ENCODE results near the gene TNNC1.

TNNC1 gene

DNA sequence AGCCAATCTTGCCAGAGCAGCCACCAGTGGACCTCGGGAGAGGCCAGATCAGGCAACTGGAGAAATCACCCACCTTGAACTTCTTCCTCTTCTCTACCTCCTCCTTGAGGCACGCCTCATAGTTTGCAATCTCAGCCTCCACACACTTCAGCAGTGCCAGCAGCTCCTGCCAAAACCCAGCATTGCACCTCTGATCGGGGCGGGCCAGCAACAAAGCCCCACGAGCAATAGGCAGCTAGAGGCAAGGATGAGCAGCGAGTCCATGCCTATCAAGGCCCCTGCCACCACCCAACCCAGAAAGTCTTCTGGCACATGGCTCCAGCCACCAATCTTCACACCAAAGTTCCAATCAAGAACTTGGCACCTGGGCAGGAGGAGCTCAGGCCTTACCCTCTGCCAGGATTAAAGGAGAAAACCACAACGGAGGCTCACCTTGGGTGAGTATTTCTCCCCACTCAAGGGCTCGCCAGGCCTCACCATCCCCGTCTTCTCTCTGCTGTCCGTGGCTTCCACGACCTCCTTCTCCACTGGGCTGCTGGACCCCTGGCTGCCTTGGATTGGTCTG lies 51.1 kb downstream of the TNNC1 start:
- no peak for DNase-seq (ENCODE audit: low spot score)
- Histone ChIP-seq H3K4me3 (no peak overlapping the region), H3K27ac (no peak overlapping the region)
- TF ChIP-seq, protein P1, sequence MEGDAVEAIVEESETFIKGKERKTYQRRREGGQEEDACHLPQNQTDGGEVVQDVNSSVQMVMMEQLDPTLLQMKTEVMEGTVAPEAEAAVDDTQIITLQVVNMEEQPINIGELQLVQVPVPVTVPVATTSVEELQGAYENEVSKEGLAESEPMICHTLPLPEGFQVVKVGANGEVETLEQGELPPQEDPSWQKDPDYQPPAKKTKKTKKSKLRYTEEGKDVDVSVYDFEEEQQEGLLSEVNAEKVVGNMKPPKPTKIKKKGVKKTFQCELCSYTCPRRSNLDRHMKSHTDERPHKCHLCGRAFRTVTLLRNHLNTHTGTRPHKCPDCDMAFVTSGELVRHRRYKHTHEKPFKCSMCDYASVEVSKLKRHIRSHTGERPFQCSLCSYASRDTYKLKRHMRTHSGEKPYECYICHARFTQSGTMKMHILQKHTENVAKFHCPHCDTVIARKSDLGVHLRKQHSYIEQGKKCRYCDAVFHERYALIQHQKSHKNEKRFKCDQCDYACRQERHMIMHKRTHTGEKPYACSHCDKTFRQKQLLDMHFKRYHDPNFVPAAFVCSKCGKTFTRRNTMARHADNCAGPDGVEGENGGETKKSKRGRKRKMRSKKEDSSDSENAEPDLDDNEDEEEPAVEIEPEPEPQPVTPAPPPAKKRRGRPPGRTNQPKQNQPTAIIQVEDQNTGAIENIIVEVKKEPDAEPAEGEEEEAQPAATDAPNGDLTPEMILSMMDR (IDR thresholded peaks at IDR 0.05), result no peak

DNA sequence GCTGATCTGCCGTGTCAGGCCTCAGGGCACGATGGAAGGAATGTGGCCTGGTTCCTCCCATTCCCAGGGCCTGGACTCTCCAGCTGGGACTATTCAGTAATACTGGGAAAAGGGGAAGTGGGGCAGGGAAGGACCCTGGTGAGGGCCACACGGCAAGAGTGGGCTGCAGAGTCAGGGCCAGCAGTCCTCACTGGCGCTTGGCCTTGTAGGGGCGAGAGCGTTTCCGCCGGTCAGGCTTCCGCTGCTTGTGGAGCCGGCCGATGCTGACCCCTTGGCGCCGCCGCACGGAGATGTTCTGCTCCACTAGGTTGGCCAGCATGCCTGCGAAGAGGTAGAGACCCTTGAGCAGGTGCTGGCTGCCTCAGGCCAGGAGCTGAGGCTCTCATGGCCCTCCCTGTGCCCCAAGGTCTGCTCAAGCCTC lies 51.7 kb downstream of the TNNC1 start:
- Histone ChIP-seq H3K4me3 (no peak overlapping the region), H3K27ac (no peak overlapping the region)
- DNase-seq (ENCODE audit: low spot score), result no peak
- TF ChIP-seq, protein P1 (IDR thresholded peaks at IDR 0.05), result no peak

DNA sequence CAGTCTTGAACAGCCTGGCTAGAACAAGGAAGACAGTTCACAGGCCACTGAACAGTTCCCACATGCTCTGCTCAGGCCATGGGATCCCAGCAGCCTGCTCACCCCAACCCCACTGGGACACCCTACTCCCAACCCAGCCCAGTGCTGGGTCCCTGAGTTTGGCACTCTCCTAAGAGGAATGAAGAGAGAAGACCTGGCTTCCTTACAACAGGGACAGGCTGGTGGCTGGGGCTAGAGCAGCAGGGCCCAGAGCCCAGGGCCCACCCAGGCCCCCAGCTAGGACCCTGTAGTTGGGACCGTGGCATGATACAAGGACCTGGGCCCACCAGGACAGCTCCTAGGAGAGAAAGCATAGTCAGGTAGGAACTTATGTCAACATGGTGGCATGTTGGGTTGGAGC lies 52.3 kb downstream of the TNNC1 start:
- DNase-seq (ENCODE audit: low spot score), result no peak
- no peak overlapping the region for H3K4me3 ChIP-seq
- H3K27ac ChIP-seq, result no peak overlapping the region
- TF ChIP-seq, protein P1 (IDR thresholded peaks at IDR 0.05), result no peak

Measured in coronary artery (tissue), 2 donors.